B cell (primary cell): ENCODE data around the gene LRP5. TPM values are rescaled to one million over a fixed set of nuclear protein-coding genes. Genes with fewer than 3 reads are reported as not detected.

Source experiments
- ATAC-seq: fragments of 200-7000 bp; cut with Tn5 transposase; one replicate; pipeline ENCODE4 v1.10.0; 2021; ENCODE audit warnings: low read depth, mild to moderate bottlenecking, moderate number of reproducible peaks, moderate library complexity
- CTCF ChIA-PET: fragments of 350-600 bp; sonication (Branson Sonifier 250); formaldehyde crosslinking; loops from one replicate; lab custom pipeline; 2021; ENCODE audit warnings: antibody characterized with exemption, inconsistent platforms; lab: Charles Lee
- POLR2A ChIA-PET: fragments of 350-600 bp; sonication (Branson Sonifier 250); formaldehyde crosslinking; loops from one replicate; lab custom pipeline; 2021; ENCODE audit warnings: antibody characterized with exemption; lab: Charles Lee
- DNase-seq: peaks from one replicate; pipeline ENCODE4 v3.0.0; 2013
- H2AFZ ChIP-seq: 2 replicates; pipeline ENCODE4 v1.6.1; 2012; ENCODE audit warnings: mild to moderate bottlenecking, low read depth, low read length; ENCODE audit not compliant: insufficient read depth, poor library complexity, severe bottlenecking
- H3K27ac ChIP-seq, 2 donors: 1 replicate in 1 of 2; 2 replicates in 1 of 2; pipeline ENCODE4 v1.5.1; 2012 to 2013; ENCODE audit warnings: low read length in 2 of 2, mild to moderate bottlenecking in 2 of 2, moderate library complexity in 1 of 2
- H3K27me3 ChIP-seq, 4 experiments: fragments of 200-600 bp in 1 of 4; sonication (generic) in 1 of 4; replicated peaks in 1 of 4; 1 replicate in 2 of 4; 2 replicates in 2 of 4; pipeline versions ENCODE4 v1.6.1 to v1.7.0; 2013 to 2016; ENCODE audit warnings: low read length in 3 of 4, mild to moderate bottlenecking in 2 of 4, mixed read lengths in 1 of 4, moderate library complexity in 1 of 4; ENCODE audit not compliant: insufficient read depth in 4 of 4, control insufficient read depth in 3 of 4; ENCODE audit errors: control extremely low read depth in 1 of 4
- H3K36me3 ChIP-seq, 2 experiments: replicated peaks in 1 of 2; 1 replicate in 1 of 2; 2 replicates in 1 of 2; pipeline versions ENCODE4 v1.6.1 to v1.7.1; 2013; ENCODE audit warnings: low read length in 1 of 2; ENCODE audit not compliant: insufficient read depth in 2 of 2, control insufficient read depth in 1 of 2; ENCODE audit errors: control extremely low read depth in 1 of 2, extremely low read depth in 1 of 2
- H3K4me1 ChIP-seq, 2 donors: fragments of 200-600 bp in 1 of 2; sonication (generic) in 1 of 2; 1 replicate in 1 of 2; 2 replicates in 1 of 2; pipeline versions ENCODE4 v1.5.1 to v1.6.1; 2013 to 2017; ENCODE audit warnings: low read length in 2 of 2; ENCODE audit not compliant: control insufficient read depth in 2 of 2, insufficient read depth in 2 of 2
- H3K4me2 ChIP-seq: replicated peaks from 2 replicates; pipeline ENCODE3; 2012; ENCODE audit warnings: mild to moderate bottlenecking, low read depth, low read length; ENCODE audit not compliant: poor library complexity, severe bottlenecking
- H3K4me3 ChIP-seq, 5 experiments: fragments of 200-600 bp in 1 of 5; sonication (generic) in 1 of 5; 1 replicate in 3 of 5; 2 replicates in 2 of 5; pipeline versions ENCODE4 v1.5.1 to v1.7.0; 2011 to 2016; ENCODE audit warnings: low read length in 4 of 5, mild to moderate bottlenecking in 4 of 5, low read depth in 2 of 5, control low read depth in 1 of 5, moderate library complexity in 1 of 5; ENCODE audit not compliant: insufficient read depth in 1 of 5; ENCODE audit errors: control extremely low read depth in 1 of 5, extremely low read depth in 1 of 5
- H3K79me2 ChIP-seq: fragments of 200-600 bp; sonication (generic); one replicate; pipeline ENCODE4 v1.6.0; 2016; ENCODE audit warnings: low read length; ENCODE audit not compliant: control insufficient read depth, insufficient read depth
- H3K9ac ChIP-seq: fragments of 200-600 bp; sonication (generic); 2 replicates; pipeline ENCODE4 v1.6.1; 2017; ENCODE audit warnings: mild to moderate bottlenecking, low read length, moderate library complexity
- H3K9me3 ChIP-seq, 3 donors: one replicate each; pipeline versions ENCODE4 v1.6.1 to v1.7.1; 2013; ENCODE audit warnings: low read length in 2 of 3; ENCODE audit not compliant: control insufficient read depth in 2 of 3, insufficient read depth in 1 of 3; ENCODE audit errors: control extremely low read depth in 1 of 3
- H4K20me1 ChIP-seq: 2 replicates; pipeline ENCODE4 v1.6.0; 2012; ENCODE audit warnings: mild to moderate bottlenecking, low read length; ENCODE audit not compliant: insufficient read depth, control insufficient read depth, poor library complexity, severe bottlenecking
- H3K27ac Mint-ChIP-seq: one replicate; pipeline ENCODE4 v1.8.0; 2021; ENCODE audit warnings: mixed read lengths
- H3K27me3 Mint-ChIP-seq: one replicate; pipeline ENCODE4 v1.8.0; 2021; ENCODE audit warnings: mixed read lengths
- H3K4me1 Mint-ChIP-seq: one replicate; pipeline ENCODE4 v1.8.0; 2021; ENCODE audit warnings: mixed read lengths
- H3K4me3 Mint-ChIP-seq: one replicate; pipeline ENCODE4 v1.8.0; 2021; ENCODE audit warnings: mixed read lengths
- H3K9me3 Mint-ChIP-seq: one replicate; pipeline ENCODE4 v1.8.0; 2022; ENCODE audit warnings: mixed read lengths; ENCODE audit not compliant: insufficient read depth
- EZH2 ChIP-seq: IDR thresholded peaks from 2 replicates; pipeline ENCODE4 v1.6.1; 2012; ENCODE audit warnings: borderline replicate concordance, low read depth, mild to moderate bottlenecking, moderate library complexity, low read length; ENCODE audit not compliant: insufficient read depth, poor library complexity, severe bottlenecking
- WGBS: methylation state at CpG from one replicate; pipeline ENCODE4 v1.1.5; 2013; ENCODE audit warnings: missing lambda C conversion rate; ENCODE audit not compliant: insufficient coverage; 5-methylcytosine and 5-hydroxymethylcytosine counted together
- intact Hi-C: fragments of 100-400 bp; cut with micrococcal nuclease; formaldehyde crosslinking; loops from one replicate; pipeline ENCODE4 v1.10.0; 2022
- polyA plus RNA-seq: library from polyadenylated mRNA; depleted of rRNA; stranded (reverse); fragments of >200 nt; gene quantifications from 2 replicates; pipeline ENCODE4 v1.2.3, GENCODE V29; 2012
- total RNA-seq, 2 donors: library from RNA; stranded (reverse); fragments of 120-200 nt in 1 of 2; gene quantifications; 1 replicate in 1 of 2; 2 replicates in 1 of 2; pipeline versions ENCODE4 v1.2.3 to v1.2.4, GENCODE V29; 2013 to 2022
- TF ChIP-seq, protein P1 (sequence below): fragments of 200-600 bp; IDR thresholded peaks from one replicate; pipeline ENCODE4 v1.8.0; 2022; ENCODE audit warnings: antibody characterized with exemption, mild to moderate bottlenecking

Gene LRP5
- total and polyA plus RNA-seq, 2 donors (not counting 1 experiment from before 2014, with no cell fraction given) = 2.4 to 13.9 TPM

DNA sequence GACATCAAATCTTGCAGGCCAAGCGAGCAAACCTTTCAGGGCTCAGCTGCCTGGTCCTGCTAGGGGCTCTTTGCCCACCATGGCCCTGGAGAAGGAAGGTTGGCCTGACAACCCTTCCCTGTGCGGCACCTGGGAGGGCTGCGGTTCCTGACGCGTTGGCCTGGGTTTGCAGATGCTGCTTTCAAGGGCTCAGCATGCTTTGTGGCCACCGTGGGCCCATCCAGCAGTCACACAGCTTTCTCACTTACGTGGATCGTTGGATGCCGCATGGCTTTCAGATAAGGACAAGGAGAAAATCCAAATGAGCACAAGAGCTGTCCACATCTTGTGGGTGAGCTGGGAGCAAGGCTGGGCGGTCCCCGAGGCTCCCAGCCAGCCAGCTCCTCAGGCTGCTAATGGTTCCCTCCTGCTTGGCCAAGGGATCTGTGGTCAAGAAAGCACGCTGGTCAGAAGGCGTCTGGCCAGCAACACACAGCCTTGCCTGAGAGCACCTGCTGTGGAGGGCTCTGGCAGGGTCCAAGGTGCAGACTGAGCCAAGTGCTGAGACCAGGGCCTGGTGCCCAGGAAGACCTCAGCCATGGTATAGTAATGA lies 48.9 kb upstream of the LRP5 start:
- H3K27me3 Mint-ChIP-seq = no peaks in the 10 kb centered on the region
- H3K27me3 ChIP-seq = no peaks in the 10 kb centered on the region
- no peaks in the 10 kb centered on the region for H3K9me3 Mint-ChIP-seq
- peaks cover 0 to 3% (median 0%) of the 10 kb centered on the region in 3 donors for H3K9me3 ChIP-seq
- peaks cover 57% of the 10 kb centered on the region for H3K4me1 Mint-ChIP-seq
- H2AFZ ChIP-seq = no peak overlapping the region
- TF ChIP-seq EZH2 = no peak
- TF ChIP-seq, protein P1, sequence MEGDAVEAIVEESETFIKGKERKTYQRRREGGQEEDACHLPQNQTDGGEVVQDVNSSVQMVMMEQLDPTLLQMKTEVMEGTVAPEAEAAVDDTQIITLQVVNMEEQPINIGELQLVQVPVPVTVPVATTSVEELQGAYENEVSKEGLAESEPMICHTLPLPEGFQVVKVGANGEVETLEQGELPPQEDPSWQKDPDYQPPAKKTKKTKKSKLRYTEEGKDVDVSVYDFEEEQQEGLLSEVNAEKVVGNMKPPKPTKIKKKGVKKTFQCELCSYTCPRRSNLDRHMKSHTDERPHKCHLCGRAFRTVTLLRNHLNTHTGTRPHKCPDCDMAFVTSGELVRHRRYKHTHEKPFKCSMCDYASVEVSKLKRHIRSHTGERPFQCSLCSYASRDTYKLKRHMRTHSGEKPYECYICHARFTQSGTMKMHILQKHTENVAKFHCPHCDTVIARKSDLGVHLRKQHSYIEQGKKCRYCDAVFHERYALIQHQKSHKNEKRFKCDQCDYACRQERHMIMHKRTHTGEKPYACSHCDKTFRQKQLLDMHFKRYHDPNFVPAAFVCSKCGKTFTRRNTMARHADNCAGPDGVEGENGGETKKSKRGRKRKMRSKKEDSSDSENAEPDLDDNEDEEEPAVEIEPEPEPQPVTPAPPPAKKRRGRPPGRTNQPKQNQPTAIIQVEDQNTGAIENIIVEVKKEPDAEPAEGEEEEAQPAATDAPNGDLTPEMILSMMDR = no peak
- CTCF ChIA-PET = interaction anchor here (9.3 to 10.0 kb wide), 2 partner anchors 9 to 36 kb away, joined by 141 to 427 read pairs; partner anchors contain the start of gene C11orf24
- peaks cover 38 to 46% of the 10 kb centered on the region in 2 donors for H3K4me1 ChIP-seq
- no peak overlapping the region for H3K27ac Mint-ChIP-seq
- peaks cover 45% of the 10 kb centered on the region for H3K79me2 ChIP-seq
- POLR2A ChIA-PET = no interaction called here
- intact Hi-C loops = no loop called here
- H3K27ac ChIP-seq = no peak overlapping the region
- H4K20me1 ChIP-seq = peaks cover 38% of the 10 kb centered on the region
- no peak overlapping the region for H3K4me3 Mint-ChIP-seq
- no peak overlapping the region for H3K4me3 ChIP-seq
- no peak overlapping the region for H3K4me2 ChIP-seq
- H3K36me3 ChIP-seq = peaks cover 1 to 69% of the 10 kb centered on the region in 2 experiments
- no peak for DNase-seq
- no peak for ATAC-seq
- WGBS = 96% methylated on average over 13 of the region's 13 CpGs
- no peak overlapping the region for H3K9ac ChIP-seq

DNA sequence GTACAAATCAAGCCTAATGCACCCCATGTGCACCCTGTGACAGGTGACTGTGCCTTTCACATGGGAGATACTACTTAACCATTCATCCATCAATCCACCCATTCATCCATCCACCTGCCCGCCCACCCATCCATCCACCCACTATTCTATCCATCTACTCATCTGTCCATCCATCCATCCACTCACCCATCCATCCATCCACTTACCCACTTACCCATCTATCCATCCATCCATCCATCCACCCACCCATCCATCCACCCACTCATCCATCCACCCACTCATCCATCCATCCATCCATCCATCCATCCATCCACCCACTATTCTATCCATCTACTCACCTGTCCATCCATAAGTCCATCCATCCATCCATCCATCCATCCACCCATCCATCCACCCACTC lies 48.1 kb upstream of the LRP5 start:
- Mint-ChIP-seq H3K4me1 (peaks cover 62% of the 10 kb centered on the region), H3K9me3 (no peaks in the 10 kb centered on the region), H3K27me3 (no peaks in the 10 kb centered on the region), H3K4me3 (no peak overlapping the region), H3K27ac (no peak overlapping the region)
- Histone ChIP-seq H3K4me2 (no peak overlapping the region), H3K9me3 (peaks cover 0 to 3% (median 0%) of the 10 kb centered on the region in 3 donors), H3K9ac (no peak overlapping the region), H4K20me1 (peaks cover 38% of the 10 kb centered on the region), H3K27ac (no peak overlapping the region), H3K4me1 (peaks cover 45 to 49% of the 10 kb centered on the region in 2 donors), H3K4me3 (no peak overlapping the region), H3K36me3 (peaks cover 1 to 69% of the 10 kb centered on the region in 2 experiments), H3K27me3 (no peaks in the 10 kb centered on the region), H3K79me2 (peaks cover 52% of the 10 kb centered on the region), H2AFZ (no peak overlapping the region)
- ChIA-PET POLR2A (no interaction called here), CTCF (interaction anchor here (9.3 to 10.0 kb wide), 2 partner anchors 8 to 36 kb away, joined by 141 to 427 read pairs; partner anchors contain the start of gene C11orf24)
- DNase-seq (no peak), ATAC-seq (no peak)
- WGBS = 100% methylated on average over 1 of the region's 1 CpG
- intact Hi-C loops = no loop called here
- TF ChIP-seq EZH2 = no peak
- TF ChIP-seq, protein P1 = no peak
